Coronary artery (tissue), 2 donors: ENCODE measurements around the gene DLX3.

Source experiments
- DNase-seq: peaks from one replicate; pipeline ENCODE4 v3.0.0-alpha.2; 2017; ENCODE audit warnings: low spot score
- H3K27ac ChIP-seq, 2 donors: fragments of 200-600 bp; sonication (generic); one replicate each; pipeline ENCODE4 v1.5.1; 2016 to 2019
- H3K4me3 ChIP-seq: fragments of 200-600 bp; sonication (generic); 2 replicates; pipeline ENCODE4 v1.5.1; 2016; ENCODE audit warnings: mild to moderate bottlenecking, moderate library complexity
- TF ChIP-seq, protein P1 (sequence below): fragments of 200-600 bp; sonication (generic); IDR thresholded peaks from one replicate; pipeline ENCODE4 v1.5.1; 2019; ENCODE audit warnings: antibody characterized with exemption

Gene DLX3

DNA sequence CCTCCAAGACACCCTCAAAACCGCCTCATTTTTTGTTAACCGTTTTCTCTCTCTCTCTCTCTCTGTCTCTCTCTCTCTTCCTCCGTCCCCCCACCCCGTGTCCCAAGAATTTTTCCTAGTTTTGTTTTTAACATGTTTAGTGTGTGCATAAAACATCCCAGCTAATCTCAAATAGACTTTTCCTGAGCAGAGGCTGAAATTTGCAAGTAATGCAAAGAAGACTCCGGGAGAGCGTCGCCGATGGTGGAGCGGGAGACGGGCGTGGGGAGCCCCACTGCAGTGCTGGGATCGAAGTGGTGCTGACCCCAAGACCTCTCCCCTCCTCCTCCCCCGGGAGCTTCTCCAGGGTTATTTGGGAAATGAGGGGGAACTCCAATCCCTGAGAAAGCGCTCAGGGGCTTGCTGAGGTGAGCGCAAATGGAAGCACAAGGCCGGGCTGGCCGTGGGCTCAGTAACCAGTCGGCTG, 30.7 kb downstream of the DLX3 start:
- peak overlapping the region; percentile 45 for H3K4me3 ChIP-seq
- TF ChIP-seq, protein P1, sequence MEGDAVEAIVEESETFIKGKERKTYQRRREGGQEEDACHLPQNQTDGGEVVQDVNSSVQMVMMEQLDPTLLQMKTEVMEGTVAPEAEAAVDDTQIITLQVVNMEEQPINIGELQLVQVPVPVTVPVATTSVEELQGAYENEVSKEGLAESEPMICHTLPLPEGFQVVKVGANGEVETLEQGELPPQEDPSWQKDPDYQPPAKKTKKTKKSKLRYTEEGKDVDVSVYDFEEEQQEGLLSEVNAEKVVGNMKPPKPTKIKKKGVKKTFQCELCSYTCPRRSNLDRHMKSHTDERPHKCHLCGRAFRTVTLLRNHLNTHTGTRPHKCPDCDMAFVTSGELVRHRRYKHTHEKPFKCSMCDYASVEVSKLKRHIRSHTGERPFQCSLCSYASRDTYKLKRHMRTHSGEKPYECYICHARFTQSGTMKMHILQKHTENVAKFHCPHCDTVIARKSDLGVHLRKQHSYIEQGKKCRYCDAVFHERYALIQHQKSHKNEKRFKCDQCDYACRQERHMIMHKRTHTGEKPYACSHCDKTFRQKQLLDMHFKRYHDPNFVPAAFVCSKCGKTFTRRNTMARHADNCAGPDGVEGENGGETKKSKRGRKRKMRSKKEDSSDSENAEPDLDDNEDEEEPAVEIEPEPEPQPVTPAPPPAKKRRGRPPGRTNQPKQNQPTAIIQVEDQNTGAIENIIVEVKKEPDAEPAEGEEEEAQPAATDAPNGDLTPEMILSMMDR: no peak
- DNase-seq: no peak
- no peak overlapping the region for H3K27ac ChIP-seq

DNA sequence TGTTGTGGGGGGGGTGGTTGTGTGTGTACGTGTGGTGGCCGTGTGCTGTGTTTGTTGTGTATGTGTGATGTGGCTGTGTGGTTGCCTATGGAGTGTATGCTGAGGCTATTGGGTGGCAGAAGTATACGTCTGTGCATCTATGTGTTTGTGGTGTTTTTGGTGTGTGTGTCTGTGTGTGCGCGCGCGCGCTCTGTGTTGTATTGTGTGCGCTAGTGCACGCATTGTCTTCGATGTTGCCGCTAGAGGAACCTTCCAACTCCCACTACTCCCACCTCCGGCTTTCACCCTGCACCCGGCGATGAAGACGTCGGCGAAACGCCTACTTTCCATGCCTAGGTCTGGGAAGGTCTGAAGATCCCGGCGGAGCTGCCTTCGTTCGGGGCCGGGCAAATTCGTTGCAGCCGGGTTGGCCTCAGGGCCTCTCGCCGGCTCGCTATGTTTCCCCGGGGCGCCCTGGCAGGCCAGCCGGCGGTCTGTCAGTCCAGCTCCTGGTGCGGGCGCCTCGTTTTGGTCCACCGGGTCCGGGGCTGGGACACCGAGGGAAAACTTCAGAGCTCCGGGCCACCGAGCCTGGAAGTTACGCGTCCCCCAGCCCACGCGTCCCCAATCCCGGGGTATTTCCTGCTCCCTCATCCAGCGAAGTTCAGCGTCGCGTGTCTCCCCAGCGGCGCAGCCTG, 31.3 kb downstream of the DLX3 start:
- H3K4me3 ChIP-seq: peak overlapping the region; percentile 45
- DNase-seq: no peak
- H3K27ac ChIP-seq: no peak overlapping the region
- TF ChIP-seq, protein P1: no peak

DNA sequence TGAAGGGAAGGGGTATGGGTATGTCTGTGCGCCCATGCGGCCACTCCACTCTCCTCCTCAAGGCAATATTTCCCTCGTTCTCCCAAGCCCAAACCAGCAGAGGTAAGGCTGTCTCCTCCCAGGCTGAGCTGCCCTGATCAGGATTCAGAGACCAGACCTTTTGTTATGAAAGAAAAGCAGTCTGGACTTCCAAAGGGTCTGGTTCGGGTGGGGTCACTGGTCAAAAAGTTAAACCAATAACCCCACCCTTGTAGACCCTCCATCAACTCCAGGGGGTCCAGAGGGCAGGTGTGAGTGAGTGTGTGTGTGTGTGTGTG, 31.8 kb downstream of the DLX3 start:
- TF ChIP-seq, protein P1: no peak
- Histone ChIP-seq H3K4me3 (no peak overlapping the region), H3K27ac (no peak overlapping the region)
- no peak for DNase-seq

DNA sequence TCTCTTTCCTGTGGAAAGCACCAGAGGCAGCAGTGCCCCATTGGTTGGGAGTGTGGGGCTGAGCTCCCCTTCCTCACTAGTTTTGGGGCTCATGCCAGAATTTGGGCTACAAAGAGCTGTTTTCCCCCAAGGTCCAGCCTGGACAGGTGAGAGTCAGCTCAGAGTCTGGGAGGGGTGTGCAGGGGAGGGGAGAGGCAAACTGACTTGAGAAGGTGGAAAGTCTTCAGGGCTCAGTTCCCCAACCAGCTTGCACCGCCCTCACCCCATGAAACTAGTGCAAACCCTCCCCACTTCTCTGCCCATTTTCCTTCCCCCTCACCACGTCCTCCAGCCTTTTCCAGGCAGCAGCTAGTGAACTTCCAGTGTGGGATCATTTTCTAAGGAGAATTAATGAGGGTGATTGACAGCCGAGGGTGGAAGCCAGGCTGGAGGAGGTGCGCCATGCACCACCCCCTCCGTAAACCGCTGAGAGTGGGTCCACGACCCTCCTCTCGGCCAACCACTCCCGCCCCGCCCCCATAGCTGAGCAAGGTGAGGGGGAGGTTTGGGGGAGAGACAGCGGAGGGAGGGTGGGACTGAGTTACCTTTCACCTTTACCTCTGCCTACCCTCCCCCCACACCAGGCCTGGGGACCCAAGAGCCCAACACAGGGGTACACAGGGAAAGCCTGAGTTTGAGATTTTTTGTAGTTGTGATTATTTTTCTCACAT, 32.3 kb downstream of the DLX3 start:
- H3K4me3 ChIP-seq: no peak overlapping the region
- TF ChIP-seq, protein P1: no peak
- no peak for DNase-seq
- no peak overlapping the region for H3K27ac ChIP-seq

DNA sequence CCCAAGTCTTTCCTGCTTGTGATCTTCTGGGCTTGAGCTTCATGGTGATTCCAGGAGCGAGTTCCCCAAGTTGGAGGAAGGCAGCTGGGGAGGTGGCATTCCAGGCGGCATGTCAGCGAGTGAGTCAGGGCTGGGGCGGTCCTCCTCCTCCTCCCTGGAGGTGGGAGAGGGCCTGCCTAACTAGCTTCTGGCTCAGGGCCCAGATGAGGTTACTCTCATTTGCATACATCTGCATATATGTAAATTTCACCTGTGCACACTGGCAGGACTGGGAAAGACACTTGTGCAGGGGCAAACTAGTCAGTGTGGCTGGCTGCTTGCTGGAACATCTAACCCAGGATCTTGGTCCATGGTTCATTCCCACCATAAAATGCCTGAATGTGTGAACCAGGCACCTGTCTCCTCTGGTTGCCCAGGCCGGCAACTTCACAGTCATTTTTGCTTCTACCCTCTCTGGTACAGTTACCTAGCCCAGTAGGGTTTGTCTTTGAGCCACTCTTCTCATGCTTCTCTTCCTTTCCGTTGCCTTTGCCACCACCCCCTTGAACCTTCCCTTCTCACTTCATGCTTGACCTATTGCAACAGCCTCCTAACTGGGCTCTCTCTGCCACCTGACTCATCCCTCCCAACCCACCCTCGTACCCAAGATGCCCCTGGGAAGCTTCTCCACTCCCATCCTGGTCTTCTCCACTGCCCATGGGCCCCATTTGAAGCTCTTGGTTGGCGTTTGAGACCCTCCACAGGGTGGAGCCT, 35.7 kb downstream of the DLX3 start:
- no peak for DNase-seq
- TF ChIP-seq, protein P1: no peak
- Histone ChIP-seq H3K27ac (no peak overlapping the region), H3K4me3 (no peak overlapping the region)

DNA sequence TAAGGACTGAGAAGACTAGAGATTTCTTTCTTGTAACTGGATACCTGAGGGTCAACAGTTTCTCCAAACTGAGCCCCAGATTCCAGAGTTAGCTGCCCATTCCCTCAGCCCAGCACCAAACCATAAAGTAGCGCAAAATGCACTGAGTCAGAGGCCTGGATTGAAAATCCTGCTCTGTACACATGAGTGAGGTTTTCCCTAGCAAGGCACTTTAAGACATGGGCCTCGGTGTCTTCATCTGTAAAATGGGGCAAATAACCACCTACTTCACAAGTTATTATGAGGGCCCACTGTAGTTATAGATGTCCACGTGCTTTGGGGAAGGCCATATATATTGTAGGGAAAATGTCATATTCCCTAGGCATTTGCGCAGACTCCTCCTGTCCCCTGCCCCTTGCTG, 36.3 kb downstream of the DLX3 start:
- DNase-seq: no peak
- no peak overlapping the region for H3K4me3 ChIP-seq
- TF ChIP-seq, protein P1: no peak

More for the DNA sequence above, 36.3 kb downstream of the DLX3 start:
- H3K27ac ChIP-seq: no peak overlapping the region
